ENCODE measurements around the gene MCTP2.

The MCTP2 gene

GRCh38 chr15:94265982-94266381 lies 34.6 kb downstream of the MCTP2 start:
- H3K4me3 ChIP-seq (ENCODE audit: low read depth, low read length): no peak overlapping the region
- DNase-seq (ENCODE audit: low read depth, low spot score): no peak
- in situ Hi-C loops (cut with HindIII; ENCODE audit: low sequenced_read_pairs): no loop called here
- no peak for TF ChIP-seq CTCF (IDR thresholded peaks at IDR 0.05; ENCODE audit: low read depth, low read length)

GRCh38 chr15:94266789-94267188 lies 35.4 kb downstream of the MCTP2 start:
- no peak for TF ChIP-seq CTCF (IDR thresholded peaks at IDR 0.05; ENCODE audit: low read depth, low read length)
- H3K4me3 ChIP-seq (ENCODE audit: low read depth, low read length): no peak overlapping the region
- in situ Hi-C loops (cut with HindIII; ENCODE audit: low sequenced_read_pairs): no loop called here
- no peak for DNase-seq (ENCODE audit: low read depth, low spot score)

GRCh38 chr15:94269954-94270353 lies 38.6 kb downstream of the MCTP2 start:
- in situ Hi-C loops (cut with HindIII; ENCODE audit: low sequenced_read_pairs): no loop called here
- DNase-seq (ENCODE audit: low read depth, low spot score): no peak
- H3K4me3 ChIP-seq (ENCODE audit: low read depth, low read length): no peak overlapping the region
- TF ChIP-seq CTCF (IDR thresholded peaks at IDR 0.05; ENCODE audit: low read depth, low read length): no peak

- no peak overlapping the region for H3K4me3 ChIP-seq (ENCODE audit: low read depth, low read length)
- DNase-seq (ENCODE audit: low read depth, low spot score): no peak
- no peak for TF ChIP-seq CTCF (IDR thresholded peaks at IDR 0.05; ENCODE audit: low read depth, low read length)
- in situ Hi-C loops (cut with HindIII; ENCODE audit: low sequenced_read_pairs): no loop called here
Observed at GRCh38 chr15:94270570-94270969, 39.2 kb downstream of the MCTP2 start.

GRCh38 chr15:94272251-94272898 lies 41.0 kb downstream of the MCTP2 start:
- no peak for TF ChIP-seq CTCF (IDR thresholded peaks at IDR 0.05; ENCODE audit: low read depth, low read length)
- no peak overlapping the region for H3K4me3 ChIP-seq (ENCODE audit: low read depth, low read length)
- DNase-seq (ENCODE audit: low read depth, low spot score): no peak
- in situ Hi-C loops (cut with HindIII; ENCODE audit: low sequenced_read_pairs): no loop called here

- no peak for TF ChIP-seq CTCF (IDR thresholded peaks at IDR 0.05; ENCODE audit: low read depth, low read length)
- in situ Hi-C loops (cut with HindIII; ENCODE audit: low sequenced_read_pairs): no loop called here
- H3K4me3 ChIP-seq (ENCODE audit: low read depth, low read length): no peak overlapping the region
- DNase-seq (ENCODE audit: low read depth, low spot score): no peak
Observed at GRCh38 chr15:94273826-94274225, 42.5 kb downstream of the MCTP2 start.

All from astrocyte of the spinal cord (primary cell).